Lung (tissue), 12 donors: Measurements from ENCODE around the gene ACOX1. TPM values are rescaled to one million over a fixed set of nuclear protein-coding genes. Genes with fewer than 3 reads are reported as not detected.
A peak's percentile ranks its signal among the peaks of the same experiment; 100 is the strongest.

Experiments used
- ATAC-seq: fragments of 200-7000 bp; cut with Tn5 transposase; one replicate; pipeline ENCODE4 v1.9.1; 2020; ENCODE audit warnings: moderate number of reproducible peaks; ENCODE audit not compliant: insufficient read depth, low FRiP score
- DNase-seq, 3 donors: peaks; one replicate each; pipeline ENCODE4 v3.0.0-alpha.2; 2013 to 2017
- H3K27ac ChIP-seq, 2 donors: one replicate each; pipeline ENCODE4 v1.5.1; 2013; ENCODE audit warnings: mild to moderate bottlenecking in 2 of 2, moderate library complexity in 2 of 2, control low read depth in 1 of 2, inconsistent platforms in 1 of 2, low read depth in 1 of 2, low read length in 1 of 2
- H3K27me3 ChIP-seq, 3 donors: one replicate each; pipeline ENCODE4 v1.5.1; 2013; ENCODE audit warnings: low read length in 2 of 3; ENCODE audit not compliant: control insufficient read depth in 3 of 3, insufficient read depth in 3 of 3
- H3K36me3 ChIP-seq, 4 donors: one replicate each; pipeline ENCODE4 v1.5.1; 2013; ENCODE audit warnings: low read length in 4 of 4, mild to moderate bottlenecking in 1 of 4, moderate library complexity in 1 of 4; ENCODE audit not compliant: control insufficient read depth in 4 of 4, insufficient read depth in 4 of 4
- H3K4me1 ChIP-seq, 5 donors: one replicate each; pipeline ENCODE4 v1.5.1; 2013; ENCODE audit warnings: low read length in 5 of 5, mild to moderate bottlenecking in 2 of 5, moderate library complexity in 1 of 5; ENCODE audit not compliant: control insufficient read depth in 5 of 5, insufficient read depth in 5 of 5
- H3K4me3 ChIP-seq: one replicate; pipeline ENCODE4 v1.5.1; 2013; ENCODE audit warnings: mild to moderate bottlenecking, control low read depth, moderate library complexity
- H3K9ac ChIP-seq, 2 donors: one replicate each; pipeline ENCODE4 v1.5.1; 2013; ENCODE audit warnings: low read length in 2 of 2, control low read depth in 1 of 2; ENCODE audit not compliant: insufficient read depth in 1 of 2
- H3K9me3 ChIP-seq, 4 donors: one replicate each; pipeline ENCODE4 v1.5.1; 2013; ENCODE audit warnings: low read length in 3 of 4, mild to moderate bottlenecking in 1 of 4, moderate library complexity in 1 of 4; ENCODE audit not compliant: control insufficient read depth in 4 of 4, insufficient read depth in 3 of 4
- CTCF ChIP-seq: IDR thresholded peaks from 2 replicates; pipeline ENCODE4 v1.5.1; 2012; ENCODE audit warnings: mild to moderate bottlenecking; ENCODE audit errors: control extremely low read depth, extremely low read depth
- WGBS, 2 donors: extraction: QIAGEN DNeasy Blood & Tissue Kit; methylation state at CpG; one replicate each; pipeline ENCODE4 v1.1.7; 2013; 5-methylcytosine and 5-hydroxymethylcytosine counted together
- polyA plus RNA-seq, 2 donors: library from polyadenylated mRNA; stranded (reverse); fragments of 200-250 nt; gene quantifications; one replicate each; pipeline ENCODE4 v1.2.1, GENCODE V29; 2013
- total RNA-seq, 2 donors: library from RNA; depleted of rRNA in 1 of 2; stranded (reverse); fragments of >200 nt in 1 of 2; gene quantifications; one replicate each; pipeline ENCODE4 v1.2.1, GENCODE V29; 2014 to 2021
- donor health status: control.
- donor health status: control.
- donor health status: Bipolar disorder and iron deficiency.
- donor health status: healthy.
- donor health status: DM: yes; HTN: yes; CAD: no.

ACOX1 gene
- total and polyA plus RNA-seq, 4 donors: 19.9 to 80.1 (median 45.9) TPM

- DNase-seq: peak; percentile 94 to 97 (median 95)
- ATAC-seq: peak; percentile 100
- no peaks in the 10 kb centered on the region for H3K27me3 ChIP-seq
- no peaks in the 10 kb centered on the region for H3K9me3 ChIP-seq
- peaks cover 0 to 9% (median 4%) of the 10 kb centered on the region in 4 donors for H3K36me3 ChIP-seq
- H3K9ac ChIP-seq: peak within 1 kb of the TSS; percentile 66 to 81
- WGBS, 2 donors: 0% methylated on average over 60 to 63 of the region's 63 CpGs
- TF ChIP-seq CTCF: no peak
- H3K27ac ChIP-seq: peak within 1 kb of the TSS; percentile 87 to 93
- peak within 1 kb of the TSS; percentile 96 for H3K4me3 ChIP-seq
- H3K4me1 ChIP-seq: peaks cover 0 to 7% (median 3%) of the 10 kb centered on the region in 5 donors
These were observed 38.1 kb downstream of the ACOX1 start, which contains the start of gene FBF1 for GRCh38 chr17:75940727-75941441. Gene FBF1 (minus strand): TSS chr17:75941042. CDS start chr17:75938149, 2,893 bp downstream.

- TF ChIP-seq CTCF: no peak
- no peak overlapping the region for H3K27ac ChIP-seq
- H3K27me3 ChIP-seq: no peaks in the 10 kb centered on the region
- WGBS, 2 donors: 82 to 84% methylated on average over 13 of the region's 13 CpGs
- H3K9ac ChIP-seq: no peak overlapping the region
- H3K36me3 ChIP-seq: peaks cover 0 to 3% (median 0%) of the 10 kb centered on the region in 4 donors
- peaks cover 0 to 10% (median 3%) of the 10 kb centered on the region in 5 donors for H3K4me1 ChIP-seq
- H3K9me3 ChIP-seq: no peaks in the 10 kb centered on the region
- H3K4me3 ChIP-seq: no peak overlapping the region
- ATAC-seq: no peak
- DNase-seq: no peak
These were observed 41.3 kb downstream of the ACOX1 start for GRCh38 chr17:75937652-75938051.

GRCh38 chr17:75933808-75934207 is 45.2 kb downstream of the ACOX1 start:
- peaks cover 0 to 1% (median 0%) of the 10 kb centered on the region in 4 donors for H3K36me3 ChIP-seq
- H3K9me3 ChIP-seq: no peaks in the 10 kb centered on the region
- WGBS, 2 donors: 81 to 87% methylated on average over 4 of the region's 4 CpGs
- H3K27me3 ChIP-seq: no peaks in the 10 kb centered on the region
- peaks cover 0 to 5% (median 0%) of the 10 kb centered on the region in 5 donors for H3K4me1 ChIP-seq
- no peak overlapping the region for H3K4me3 ChIP-seq
- H3K9ac ChIP-seq: no peak overlapping the region
- TF ChIP-seq CTCF: no peak
- ATAC-seq: no peak
- no peak overlapping the region for H3K27ac ChIP-seq
- peak; percentile 66 to 91 (median 89) for DNase-seq
